GM23338 (cell line): Measurements from ENCODE around the gene FAM111A. TPM values are rescaled to one million over a fixed set of nuclear protein-coding genes. Genes with fewer than 3 reads are reported as not detected.
"Not testable (repeated sequence)": the region's sequence is repeated elsewhere in the genome, so short reads cannot be mapped to it uniquely, and the experiment has no call there.

Experiments
- ATAC-seq: fragments of 200-7000 bp; cut with Tn5 transposase; 3 replicates; pipeline ENCODE4 v1.9.1; 2020
- DNase-seq: peaks from one replicate; pipeline ENCODE4 v3.0.0-alpha.2; 2015; ENCODE audit warnings: low spot score
- H2AFZ ChIP-seq: fragments of 200-600 bp; sonication (generic); 2 replicates; pipeline ENCODE4 v1.8.0; 2016; ENCODE audit warnings: antibody characterized with exemption, mild to moderate bottlenecking, moderate library complexity
- H3F3A ChIP-seq: fragments of 200-600 bp; sonication (generic); replicated peaks from 2 replicates; pipeline ENCODE4 v1.8.0; 2017; ENCODE audit warnings: antibody characterized with exemption, mixed run types, low read depth
- H3K27ac ChIP-seq: fragments of 200-600 bp; sonication (generic); 2 replicates; pipeline ENCODE4 v1.6.1; 2016; ENCODE audit warnings: low read depth
- H3K27me3 ChIP-seq: fragments of 200-600 bp; sonication (generic); 2 replicates; pipeline ENCODE4 v1.8.0; 2016; ENCODE audit warnings: mild to moderate bottlenecking, mixed run types, moderate library complexity; ENCODE audit not compliant: insufficient read depth
- H3K36me3 ChIP-seq: fragments of 200-600 bp; sonication (generic); 2 replicates; pipeline ENCODE4 v1.8.0; 2016; ENCODE audit warnings: mild to moderate bottlenecking; ENCODE audit not compliant: insufficient read depth
- H3K4me1 ChIP-seq: fragments of 200-600 bp; sonication (generic); 2 replicates; pipeline ENCODE4 v1.8.0; 2016; ENCODE audit warnings: mild to moderate bottlenecking, moderate library complexity; ENCODE audit not compliant: insufficient read depth
- H3K4me2 ChIP-seq: fragments of 200-600 bp; sonication (generic); 2 replicates; pipeline ENCODE4 v1.7.1; 2017; ENCODE audit warnings: mixed run types
- H3K4me3 ChIP-seq: fragments of 200-600 bp; sonication (generic); 2 replicates; pipeline ENCODE4 v1.6.1; 2016; ENCODE audit warnings: mixed run types
- H3K79me2 ChIP-seq: fragments of 200-600 bp; sonication (generic); replicated peaks from 2 replicates; pipeline ENCODE4 v1.8.0; 2017; ENCODE audit warnings: mild to moderate bottlenecking; ENCODE audit not compliant: insufficient read depth
- H3K9me2 ChIP-seq: fragments of 200-600 bp; sonication (generic); 2 replicates; pipeline ENCODE4 v1.8.0; 2017; ENCODE audit not compliant: insufficient read depth
- H4K20me1 ChIP-seq: fragments of 200-600 bp; sonication (generic); replicated peaks from 2 replicates; pipeline ENCODE4 v1.8.0; 2017; ENCODE audit warnings: mild to moderate bottlenecking; ENCODE audit not compliant: insufficient read depth
- H3K27ac Mint-ChIP-seq: 2 replicates; pipeline ENCODE4 v1.8.0; 2020; ENCODE audit warnings: inconsistent platforms, mild to moderate bottlenecking, moderate library complexity, mixed read lengths
- H3K27me3 Mint-ChIP-seq: 3 replicates; pipeline ENCODE4 v1.8.0; 2022; ENCODE audit warnings: low read depth, mild to moderate bottlenecking, moderate library complexity, mixed read lengths, inconsistent platforms; ENCODE audit not compliant: insufficient read depth, poor library complexity
- H3K36me3 Mint-ChIP-seq: 3 replicates; pipeline ENCODE4 v1.8.0; 2021; ENCODE audit warnings: low read depth, mild to moderate bottlenecking, inconsistent platforms, moderate library complexity, mixed read lengths
- H3K4me1 Mint-ChIP-seq: 3 replicates; pipeline ENCODE4 v1.8.0; 2020; ENCODE audit warnings: mild to moderate bottlenecking, inconsistent platforms, mixed read lengths
- H3K4me3 Mint-ChIP-seq: 3 replicates; pipeline ENCODE4 v1.8.0; 2021; ENCODE audit warnings: moderate library complexity, mild to moderate bottlenecking, inconsistent platforms, mixed read lengths
- H3K9me3 Mint-ChIP-seq: 3 replicates; pipeline ENCODE4 v1.8.0; 2020; ENCODE audit warnings: moderate library complexity, mild to moderate bottlenecking, inconsistent platforms, mixed read lengths
- CTCF ChIP-seq, 2 experiments: fragments of 200-600 bp in 1 of 2; sonication (generic) in 1 of 2; conservative IDR thresholded peaks; 2 replicates each; pipeline versions ENCODE4 v1.5.1 to v1.6.1; 2016 to 2017; ENCODE audit warnings: antibody characterized with exemption in 2 of 2, low read depth in 2 of 2, mild to moderate bottlenecking in 2 of 2, moderate library complexity in 1 of 2
- ETS1 ChIP-seq: IDR thresholded peaks from 2 replicates; pipeline ENCODE4 v1.6.1; 2016; ENCODE audit warnings: antibody characterized with exemption
- JUNB ChIP-seq: IDR thresholded peaks from one replicate; pipeline ENCODE4 v1.6.1; 2016; ENCODE audit warnings: antibody characterized with exemption; ENCODE audit not compliant: unreplicated experiment
- polyA plus RNA-seq: library from polyadenylated mRNA; unstranded; fragments of >200 nt; fragmentation: Nextera tagmentation; extraction: Ambion mirVana; gene quantifications from 2 replicates; pipeline ENCODE4 v1.2.1, GENCODE V29; 2016
- total RNA-seq: library from RNA; depleted of rRNA; stranded (reverse); fragments of >200 nt; shearing (Covaris generic); gene quantifications from 2 replicates; pipeline ENCODE4 v1.2.3, GENCODE V29; 2014

The FAM111A gene
- total and polyA plus RNA-seq, 2 experiments from 2014 or later, result 23.0 to 38.1 TPM

GRCh38 chr11:59097113-59097708 is 45.4 kb upstream of the FAM111A start:
- H4K20me1 ChIP-seq, result no peaks in the 10 kb centered on the region
- no peaks in the 10 kb centered on the region for H3F3A ChIP-seq
- peak; percentile 84 for DNase-seq
- Mint-ChIP-seq H3K27me3 (peaks cover 3% of the 10 kb centered on the region), H3K4me1 (peaks cover 75% of the 10 kb centered on the region), H3K36me3 (peaks cover 16% of the 10 kb centered on the region; the same call in 1 of the 3 replicates), H3K27ac (no peak overlapping the region), H3K9me3 (no peaks in the 10 kb centered on the region; the same call in 2 of the 3 replicates), H3K4me3 (no peak overlapping the region; the same call in 2 of the 3 replicates)
- H2AFZ ChIP-seq, result no peak overlapping the region
- no peak overlapping the region for H3K27ac ChIP-seq
- ATAC-seq, result peak; percentile 19
- peak overlapping the region; percentile 31; the same call in 1 of the 2 replicates for H3K4me2 ChIP-seq
- no peaks in the 10 kb centered on the region for H3K27me3 ChIP-seq
- H3K4me3 ChIP-seq, result no peak overlapping the region
- H3K36me3 ChIP-seq, result no peaks in the 10 kb centered on the region
- no peaks in the 10 kb centered on the region for H3K9me2 ChIP-seq
- no peaks in the 10 kb centered on the region for H3K79me2 ChIP-seq
- H3K4me1 ChIP-seq, result peaks cover 70% of the 10 kb centered on the region
- TF ChIP-seq CTCF (conservative IDR thresholded peaks at IDR 0.05; ENCODE audit: low read depth in 2 of 2) (peak; percentile 70), ETS1 (no peak)

GRCh38 chr11:59097938-59098337 is 44.7 kb upstream of the FAM111A start:
- not testable (repeated sequence) for ATAC-seq, H4K20me1 ChIP-seq, H3K9me3 Mint-ChIP-seq, H3K36me3 ChIP-seq, H2AFZ ChIP-seq, H3K4me3 ChIP-seq, H3K79me2 ChIP-seq, H3K4me2 ChIP-seq, H3K4me3 Mint-ChIP-seq, H3F3A ChIP-seq, H3K9me2 ChIP-seq, H3K27ac Mint-ChIP-seq, H3K27me3 ChIP-seq, H3K27me3 Mint-ChIP-seq, H3K27ac ChIP-seq, DNase-seq
- H3K36me3 Mint-ChIP-seq, result peaks cover 16% of the 10 kb centered on the region; the same call in 1 of the 3 replicates
- peaks cover 67% of the 10 kb centered on the region for H3K4me1 ChIP-seq
- peaks cover 71% of the 10 kb centered on the region for H3K4me1 Mint-ChIP-seq

GRCh38 chr11:59102259-59102765 is 40.3 kb upstream of the FAM111A start:
- no peaks in the 10 kb centered on the region for H3K36me3 ChIP-seq
- H3K27ac Mint-ChIP-seq, result peak overlapping the region; percentile 79
- DNase-seq (peak; percentile 96), ATAC-seq (peak; percentile 71)
- H2AFZ ChIP-seq, result peak overlapping the region; percentile 81
- no peaks in the 10 kb centered on the region for H3K9me2 ChIP-seq
- peaks cover 39% of the 10 kb centered on the region for H3K4me1 ChIP-seq
- H4K20me1 ChIP-seq, result no peaks in the 10 kb centered on the region
- peak overlapping the region; percentile 81 for H3K4me2 ChIP-seq
- peak overlapping the region; percentile 51 for H3K4me3 ChIP-seq
- H3K27ac ChIP-seq, result no peak overlapping the region
- H3K27me3 Mint-ChIP-seq, result peaks cover 29% of the 10 kb centered on the region
- peaks cover 14% of the 10 kb centered on the region for H3K9me3 Mint-ChIP-seq
- no peaks in the 10 kb centered on the region for H3F3A ChIP-seq
- peaks cover 37% of the 10 kb centered on the region for H3K4me1 Mint-ChIP-seq
- H3K36me3 Mint-ChIP-seq, result peaks cover 14% of the 10 kb centered on the region
- H3K4me3 Mint-ChIP-seq, result peak overlapping the region; percentile 78
- H3K27me3 ChIP-seq, result peaks cover 33% of the 10 kb centered on the region
- no peaks in the 10 kb centered on the region for H3K79me2 ChIP-seq
- TF ChIP-seq JUNB (no peak), CTCF (conservative IDR thresholded peaks at IDR 0.05; ENCODE audit: low read depth in 2 of 2) (peak; percentile 37 to 81)
